ENCODE measurements around the gene ANXA9.

Gene ANXA9

GRCh38 chr1:150961756-150962155, 20.3 kb upstream of the ANXA9 start:
- H3K4me3 ChIP-seq (ENCODE audit: low read length), result no peak overlapping the region
- no peak for TF ChIP-seq CTCF (IDR thresholded peaks at IDR 0.05; ENCODE audit: insufficient read depth, low read depth, low read length, missing control alignments)

GRCh38 chr1:150963321-150964163, 18.6 kb upstream of the ANXA9 start:
- TF ChIP-seq CTCF (IDR thresholded peaks at IDR 0.05; ENCODE audit: insufficient read depth, low read depth, low read length, missing control alignments), result no peak

More at GRCh38 chr1:150961756-150962155, 20.3 kb upstream of the ANXA9 start:
- no peak for DNase-seq (ENCODE audit: low read depth)

GRCh38 chr1:150964164-150964489, 18.0 kb upstream of the ANXA9 start:
- no peak overlapping the region for H3K4me3 ChIP-seq (ENCODE audit: low read length)
- no peak for DNase-seq (ENCODE audit: low read depth)
- TF ChIP-seq CTCF (IDR thresholded peaks at IDR 0.05; ENCODE audit: insufficient read depth, low read depth, low read length, missing control alignments), result no peak

More at GRCh38 chr1:150963321-150964163, 18.6 kb upstream of the ANXA9 start:
- no peak for DNase-seq (ENCODE audit: low read depth)
- no peak overlapping the region for H3K4me3 ChIP-seq (ENCODE audit: low read length)

GRCh38 chr1:150965605-150966004, 16.5 kb upstream of the ANXA9 start:
- no peak overlapping the region for H3K4me3 ChIP-seq (ENCODE audit: low read length)
- no peak for DNase-seq (ENCODE audit: low read depth)
- no peak for TF ChIP-seq CTCF (IDR thresholded peaks at IDR 0.05; ENCODE audit: insufficient read depth, low read depth, low read length, missing control alignments)

- no peak for DNase-seq (ENCODE audit: low read depth)
- no peak overlapping the region for H3K4me3 ChIP-seq (ENCODE audit: low read length)
- no peak for TF ChIP-seq CTCF (IDR thresholded peaks at IDR 0.05; ENCODE audit: insufficient read depth, low read depth, low read length, missing control alignments)
Measured at GRCh38 chr1:150966011-150966410, 16.1 kb upstream of the ANXA9 start.

GRCh38 chr1:150967936-150968335, 14.2 kb upstream of the ANXA9 start:
- H3K4me3 ChIP-seq (ENCODE audit: low read length), result no peak overlapping the region
- no peak for DNase-seq (ENCODE audit: low read depth)
- TF ChIP-seq CTCF (IDR thresholded peaks at IDR 0.05; ENCODE audit: insufficient read depth, low read depth, low read length, missing control alignments), result no peak

GRCh38 chr1:150968491-150968890, 13.6 kb upstream of the ANXA9 start:
- DNase-seq (ENCODE audit: low read depth), result no peak
- no peak for TF ChIP-seq CTCF (IDR thresholded peaks at IDR 0.05; ENCODE audit: insufficient read depth, low read depth, low read length, missing control alignments)
- H3K4me3 ChIP-seq (ENCODE audit: low read length), result no peak overlapping the region

Measured in epithelial cell of esophagus (primary cell).